ENCODE results near the gene CLIC1. TPM values are rescaled to one million over a fixed set of nuclear protein-coding genes. Genes with fewer than 3 reads are reported as not detected.

The CLIC1 gene
- total RNA-seq, 5 donors from 2014 or later (not counting 1 experiment from before 2014, with no cell fraction given), result 89.5 to 146 (median 112) TPM

- POLR2A ChIA-PET, result no interaction called here
- H3K4me1 ChIP-seq (ENCODE audit: control insufficient read depth in 1 of 2, extremely low read depth in 1 of 2, insufficient read depth in 2 of 2, low read length in 2 of 2), result peaks cover 10 to 37% of the 10 kb centered on the region in 2 experiments
- H3K27me3 ChIP-seq (replicated peaks in 1 of 2; ENCODE audit: control insufficient read depth in 2 of 2, extremely low read depth in 1 of 2, insufficient read depth in 2 of 2, low read length in 1 of 2), result no peaks in the 10 kb centered on the region
- ATAC-seq (replicated peaks in 1 of 4), result no peak
- peaks cover 24 to 30% (median 29%) of the 10 kb centered on the region in 3 donors for H3K4me1 Mint-ChIP-seq
- H3K27ac Mint-ChIP-seq, result peak overlapping the region in 1 of 2 donors; percentile 24
- H3K4me3 Mint-ChIP-seq, result no peak overlapping the region
- no peak overlapping the region for H3K4me3 ChIP-seq (ENCODE audit: control insufficient read depth in 1 of 2, extremely low read depth in 1 of 2, low read length in 1 of 2)
- H3K9me3 ChIP-seq, result no peaks in the 10 kb centered on the region
- CTCF ChIA-PET, result interaction anchor here in 1 of 2 donors (1.4 to 1.5 kb wide), 2 partner anchors 33 to 41 kb away, joined by 5 read pairs; partner anchors contain the start of gene CLIC1
- DNase-seq, result no peak
- 90% methylated on average over 7 of the region's 18 CpGs for WGBS (ENCODE audit: insufficient coverage)
- H3K36me3 ChIP-seq (ENCODE audit: control insufficient read depth in 2 of 2, extremely low read depth in 1 of 2, insufficient read depth in 1 of 2, low read length in 1 of 2), result no peaks in the 10 kb centered on the region
- H3K27me3 Mint-ChIP-seq, result no peaks in the 10 kb centered on the region
- H3K36me3 Mint-ChIP-seq, result peaks cover 2% of the 10 kb centered on the region
- no peak overlapping the region for H3K27ac ChIP-seq (ENCODE audit: low read length)
- H3K9me3 Mint-ChIP-seq, result no peaks in the 10 kb centered on the region
Measured at GRCh38 chr6:31768363-31769257, 32.3 kb upstream of the CLIC1 start.

DNA sequence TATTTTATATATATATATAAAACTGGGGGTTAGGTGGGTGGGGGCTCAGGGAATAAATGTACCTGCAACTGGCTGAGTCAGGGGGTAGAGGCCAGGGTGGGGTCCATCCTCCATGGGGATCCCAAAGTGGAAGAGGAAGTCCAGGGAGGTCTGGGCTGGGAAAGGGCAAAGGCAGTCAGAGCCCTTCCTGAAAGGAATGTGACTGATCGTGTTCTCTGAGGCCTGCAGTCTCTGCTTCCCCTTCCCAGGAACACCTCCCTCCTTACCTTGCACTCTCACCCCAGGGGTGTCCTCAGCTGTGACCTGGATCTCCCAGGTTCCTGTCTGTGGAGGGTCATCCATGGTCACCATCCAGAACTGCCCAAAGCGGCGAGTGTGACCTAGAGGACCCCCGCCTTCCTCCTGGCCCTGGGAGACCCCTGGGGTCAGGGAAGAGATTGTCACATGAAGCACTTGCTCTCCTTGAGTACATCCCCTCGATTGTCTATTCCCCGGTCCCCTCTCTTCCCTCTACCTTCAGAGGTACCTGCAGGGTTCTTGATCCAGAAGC is 30.8 kb upstream of the CLIC1 start:
- no peaks in the 10 kb centered on the region for H3K9me3 ChIP-seq
- H3K4me1 ChIP-seq (ENCODE audit: control insufficient read depth in 1 of 2, extremely low read depth in 1 of 2, insufficient read depth in 2 of 2, low read length in 2 of 2), result peaks cover 3 to 23% of the 10 kb centered on the region in 2 experiments
- Mint-ChIP-seq H3K36me3 (peaks cover 8% of the 10 kb centered on the region), H3K4me1 (peaks cover 17 to 22% (median 17%) of the 10 kb centered on the region in 3 donors), H3K27ac (no peak overlapping the region), H3K4me3 (no peak overlapping the region), H3K9me3 (no peaks in the 10 kb centered on the region), H3K27me3 (no peaks in the 10 kb centered on the region)
- ChIA-PET CTCF (no interaction called here), POLR2A (no interaction called here)
- DNase-seq, result no peak
- no peaks in the 10 kb centered on the region for H3K27me3 ChIP-seq (replicated peaks in 1 of 2; ENCODE audit: control insufficient read depth in 2 of 2, extremely low read depth in 1 of 2, insufficient read depth in 2 of 2, low read length in 1 of 2)
- H3K36me3 ChIP-seq (ENCODE audit: control insufficient read depth in 2 of 2, extremely low read depth in 1 of 2, insufficient read depth in 1 of 2, low read length in 1 of 2), result no peaks in the 10 kb centered on the region
- no peak overlapping the region for H3K4me3 ChIP-seq (ENCODE audit: control insufficient read depth in 1 of 2, extremely low read depth in 1 of 2, low read length in 1 of 2)
- ATAC-seq (replicated peaks in 1 of 4), result no peak
- WGBS (ENCODE audit: insufficient coverage), result 100% methylated on average over 2 of the region's 6 CpGs
- no peak overlapping the region for H3K27ac ChIP-seq (ENCODE audit: low read length)

DNA sequence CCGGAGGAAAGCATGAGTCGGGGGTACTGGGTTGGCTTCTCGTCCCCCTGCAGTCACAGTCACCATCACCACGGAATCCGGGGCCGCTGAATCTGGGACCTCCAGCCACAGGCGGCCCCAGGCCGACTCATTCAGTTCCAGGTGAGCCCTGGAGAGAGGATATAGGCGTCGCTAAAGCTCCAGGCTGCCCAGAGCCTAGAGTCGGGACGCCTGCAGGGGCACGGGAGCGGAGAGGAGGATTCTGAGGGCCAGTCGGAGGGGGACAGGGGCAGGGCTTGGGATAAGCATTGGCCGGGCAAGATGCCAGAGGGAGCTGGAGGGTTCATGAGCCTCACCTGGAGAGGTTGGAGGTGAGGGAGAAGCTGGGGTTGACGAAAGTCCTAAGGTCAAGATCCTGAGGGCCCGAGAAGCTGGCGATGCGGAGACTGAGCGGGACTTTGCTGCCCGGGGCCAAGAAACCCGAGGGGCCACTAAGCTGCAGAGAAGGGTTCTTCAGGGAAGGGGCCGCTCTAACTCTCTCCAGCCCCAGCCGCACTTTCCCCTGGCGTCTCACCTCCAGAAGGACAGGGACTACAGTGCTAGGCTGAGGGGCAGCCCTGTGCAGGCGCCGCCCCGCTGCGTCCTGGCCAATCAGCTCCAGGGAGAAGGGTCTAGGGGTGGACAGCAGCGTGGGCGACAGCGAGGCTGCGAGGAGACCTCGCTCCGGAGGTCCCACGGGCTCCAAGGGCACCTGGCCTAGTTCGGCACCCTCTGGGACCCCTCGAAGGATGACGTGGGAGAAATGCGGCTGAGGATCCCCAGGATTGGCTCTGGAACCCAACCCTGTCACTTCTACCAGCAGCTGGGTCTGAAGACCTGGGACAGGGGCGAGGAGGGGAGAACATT is 29.8 kb upstream of the CLIC1 start:
- H3K27ac ChIP-seq (ENCODE audit: low read length), result no peak overlapping the region
- H3K4me1 ChIP-seq (ENCODE audit: control insufficient read depth in 1 of 2, extremely low read depth in 1 of 2, insufficient read depth in 2 of 2, low read length in 2 of 2), result peaks cover 0 to 13% of the 10 kb centered on the region in 2 experiments
- Mint-ChIP-seq H3K36me3 (peaks cover 15% of the 10 kb centered on the region), H3K27ac (no peak overlapping the region), H3K9me3 (no peaks in the 10 kb centered on the region), H3K27me3 (no peaks in the 10 kb centered on the region), H3K4me3 (no peak overlapping the region), H3K4me1 (peaks cover 9 to 17% (median 9%) of the 10 kb centered on the region in 3 donors)
- no peak for ATAC-seq (replicated peaks in 1 of 4)
- H3K36me3 ChIP-seq (ENCODE audit: control insufficient read depth in 2 of 2, extremely low read depth in 1 of 2, insufficient read depth in 1 of 2, low read length in 1 of 2), result no peaks in the 10 kb centered on the region
- H3K9me3 ChIP-seq, result no peaks in the 10 kb centered on the region
- H3K4me3 ChIP-seq (ENCODE audit: control insufficient read depth in 1 of 2, extremely low read depth in 1 of 2, low read length in 1 of 2), result no peak overlapping the region
- no peak for DNase-seq
- no peaks in the 10 kb centered on the region for H3K27me3 ChIP-seq (replicated peaks in 1 of 2; ENCODE audit: control insufficient read depth in 2 of 2, extremely low read depth in 1 of 2, insufficient read depth in 2 of 2, low read length in 1 of 2)
- 84% methylated on average over 33 of the region's 42 CpGs for WGBS (ENCODE audit: insufficient coverage)
- POLR2A ChIA-PET, result interaction anchor here in 1 of 2 donors (0.5 kb wide), 1 partner anchor 82 kb away, joined by 9 read pairs; no protein-coding TSS in a partner anchor
- CTCF ChIA-PET, result interaction anchor here in 1 of 2 donors (0.6 kb wide), 1 partner anchor 213 kb away, joined by 12 read pairs; no protein-coding TSS in a partner anchor

GRCh38 chr6:31765559-31765909 is 29.2 kb upstream of the CLIC1 start:
- CTCF ChIA-PET, result interaction anchor here in 1 of 2 donors (0.6 kb wide), 1 partner anchor 8 kb away, joined by 7 read pairs; no protein-coding TSS in a partner anchor
- H3K4me1 Mint-ChIP-seq, result peaks cover 7 to 17% (median 7%) of the 10 kb centered on the region in 3 donors
- H3K4me1 ChIP-seq (ENCODE audit: control insufficient read depth in 1 of 2, extremely low read depth in 1 of 2, insufficient read depth in 2 of 2, low read length in 2 of 2), result peaks cover 0 to 8% of the 10 kb centered on the region in 2 experiments
- ATAC-seq (replicated peaks in 1 of 4) (no peak), DNase-seq (no peak)
- H3K4me3 Mint-ChIP-seq, result no peak overlapping the region
- H3K36me3 Mint-ChIP-seq, result peaks cover 20% of the 10 kb centered on the region
- H3K27ac Mint-ChIP-seq, result no peak overlapping the region
- no peaks in the 10 kb centered on the region for H3K9me3 ChIP-seq
- 73% methylated on average over 3 of the region's 9 CpGs for WGBS (ENCODE audit: insufficient coverage)
- no peak overlapping the region for H3K4me3 ChIP-seq (ENCODE audit: control insufficient read depth in 1 of 2, extremely low read depth in 1 of 2, low read length in 1 of 2)
- no peaks in the 10 kb centered on the region for H3K9me3 Mint-ChIP-seq
- no peaks in the 10 kb centered on the region for H3K27me3 Mint-ChIP-seq
- H3K27ac ChIP-seq (ENCODE audit: low read length), result no peak overlapping the region
- POLR2A ChIA-PET, result no interaction called here
- H3K27me3 ChIP-seq (replicated peaks in 1 of 2; ENCODE audit: control insufficient read depth in 2 of 2, extremely low read depth in 1 of 2, insufficient read depth in 2 of 2, low read length in 1 of 2), result no peaks in the 10 kb centered on the region
- H3K36me3 ChIP-seq (ENCODE audit: control insufficient read depth in 2 of 2, extremely low read depth in 1 of 2, insufficient read depth in 1 of 2, low read length in 1 of 2), result no peaks in the 10 kb centered on the region

GRCh38 chr6:31764198-31764597 is 27.9 kb upstream of the CLIC1 start:
- Mint-ChIP-seq H3K27me3 (no peaks in the 10 kb centered on the region), H3K4me3 (no peak overlapping the region), H3K27ac (no peak overlapping the region), H3K9me3 (no peaks in the 10 kb centered on the region), H3K36me3 (peaks cover 28% of the 10 kb centered on the region), H3K4me1 (peaks cover 0 to 11% (median 0%) of the 10 kb centered on the region in 3 donors)
- no CpG with 5 or more reads among the region's 4 CpGs for WGBS (ENCODE audit: insufficient coverage)
- no peak overlapping the region for H3K4me3 ChIP-seq (ENCODE audit: control insufficient read depth in 1 of 2, extremely low read depth in 1 of 2, low read length in 1 of 2)
- ATAC-seq (replicated peaks in 1 of 4), result no peak
- no peaks in the 10 kb centered on the region for H3K4me1 ChIP-seq (ENCODE audit: control insufficient read depth in 1 of 2, extremely low read depth in 1 of 2, insufficient read depth in 2 of 2, low read length in 2 of 2)
- H3K27me3 ChIP-seq (replicated peaks in 1 of 2; ENCODE audit: control insufficient read depth in 2 of 2, extremely low read depth in 1 of 2, insufficient read depth in 2 of 2, low read length in 1 of 2), result no peaks in the 10 kb centered on the region
- H3K36me3 ChIP-seq (ENCODE audit: control insufficient read depth in 2 of 2, extremely low read depth in 1 of 2, insufficient read depth in 1 of 2, low read length in 1 of 2), result no peaks in the 10 kb centered on the region
- DNase-seq, result no peak
- POLR2A ChIA-PET, result no interaction called here
- CTCF ChIA-PET, result no interaction called here
- H3K9me3 ChIP-seq, result no peaks in the 10 kb centered on the region
- no peak overlapping the region for H3K27ac ChIP-seq (ENCODE audit: low read length)

DNA sequence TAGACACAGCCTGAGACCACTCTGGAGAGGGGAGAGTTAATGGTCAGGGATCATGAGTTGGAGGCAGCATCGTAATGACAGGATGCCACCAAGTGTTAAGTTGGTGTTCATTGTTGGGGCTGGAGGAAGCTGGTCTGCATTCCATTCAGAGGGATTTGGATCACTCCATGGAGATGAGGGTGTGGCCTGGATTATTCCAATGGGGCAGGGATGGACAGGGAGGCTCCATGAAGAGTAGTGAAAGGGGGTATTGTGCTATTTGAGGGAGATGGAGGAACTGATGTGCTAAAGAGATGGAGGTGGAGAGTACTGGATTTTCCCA is 27.2 kb upstream of the CLIC1 start:
- Histone ChIP-seq H3K36me3 (ENCODE audit: control insufficient read depth in 2 of 2, extremely low read depth in 1 of 2, insufficient read depth in 1 of 2, low read length in 1 of 2) (no peaks in the 10 kb centered on the region), H3K27ac (ENCODE audit: low read length) (no peak overlapping the region), H3K4me3 (ENCODE audit: control insufficient read depth in 1 of 2, extremely low read depth in 1 of 2, low read length in 1 of 2) (no peak overlapping the region), H3K9me3 (no peaks in the 10 kb centered on the region), H3K27me3 (replicated peaks in 1 of 2; ENCODE audit: control insufficient read depth in 2 of 2, extremely low read depth in 1 of 2, insufficient read depth in 2 of 2, low read length in 1 of 2) (no peaks in the 10 kb centered on the region), H3K4me1 (ENCODE audit: control insufficient read depth in 1 of 2, extremely low read depth in 1 of 2, insufficient read depth in 2 of 2, low read length in 2 of 2) (no peaks in the 10 kb centered on the region)
- DNase-seq (no peak), ATAC-seq (replicated peaks in 1 of 4) (no peak)
- WGBS (ENCODE audit: insufficient coverage), result 100% methylated on average over 1 of the region's 1 CpG
- H3K36me3 Mint-ChIP-seq, result peaks cover 32% of the 10 kb centered on the region
- ChIA-PET CTCF (no interaction called here), POLR2A (no interaction called here)
- H3K27me3 Mint-ChIP-seq, result no peaks in the 10 kb centered on the region
- no peaks in the 10 kb centered on the region for H3K9me3 Mint-ChIP-seq
- peaks cover 0 to 9% (median 0%) of the 10 kb centered on the region in 3 donors for H3K4me1 Mint-ChIP-seq
- no peak overlapping the region for H3K4me3 Mint-ChIP-seq
- H3K27ac Mint-ChIP-seq, result no peak overlapping the region
